ENCODE measurements around the gene LITAF.
"Not testable (repeated sequence)": the region's sequence is repeated elsewhere in the genome, so short reads cannot be mapped to it uniquely, and the experiment has no call there.

LITAF gene

GRCh38 chr16:11515540-11516430 is 70.9 kb downstream of the LITAF start:
- DNase-seq: no peak

GRCh38 chr16:11514283-11514682 is 72.4 kb downstream of the LITAF start:
- no peak for DNase-seq

DNA sequence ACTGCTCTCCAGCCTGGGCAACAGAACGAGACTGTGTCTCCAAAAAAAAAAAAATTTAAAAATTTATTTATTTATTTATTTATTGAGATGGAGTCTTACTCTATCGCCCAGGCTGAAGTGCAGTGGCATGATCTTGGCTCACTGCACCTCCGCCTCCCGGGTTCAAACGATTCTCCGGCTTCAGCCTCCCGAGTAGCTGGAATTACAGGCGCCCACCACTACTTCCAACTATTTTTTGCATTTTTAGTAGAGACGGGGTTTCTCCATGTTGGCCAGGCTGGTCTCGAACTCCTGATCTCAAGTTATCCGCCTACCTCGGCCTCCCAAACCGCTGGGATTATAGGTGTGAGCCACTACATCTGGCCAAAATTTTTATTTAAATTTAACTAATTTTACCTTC is 73.4 kb downstream of the LITAF start:
- not testable (repeated sequence) for DNase-seq

- no peak for DNase-seq
Measured at GRCh38 chr16:11511801-11512200, 74.9 kb downstream of the LITAF start.

DNA sequence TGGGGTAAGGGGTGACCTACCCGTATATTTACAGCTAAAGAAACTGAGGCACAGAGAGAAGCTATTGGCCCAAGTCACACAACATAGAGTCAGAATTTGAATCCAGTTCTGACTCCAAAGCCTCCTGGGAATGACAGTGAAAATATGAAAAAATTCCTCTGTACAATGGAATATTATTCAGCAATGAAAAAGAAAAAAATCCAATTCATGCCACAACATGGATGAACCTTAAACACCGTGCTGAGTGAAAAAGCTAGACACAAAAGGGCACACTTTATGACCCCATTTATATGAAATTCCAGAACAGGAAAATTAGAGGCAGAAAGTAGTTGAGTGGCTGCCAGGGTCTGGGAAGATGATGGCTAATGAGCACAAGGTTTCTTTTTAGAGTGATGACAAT is 75.4 kb downstream of the LITAF start:
- no peak for DNase-seq

GRCh38 chr16:11510178-11510973 is 76.3 kb downstream of the LITAF start:
- no peak for DNase-seq

- no peak for DNase-seq
Measured at GRCh38 chr16:11507991-11508390, 78.7 kb downstream of the LITAF start.

- DNase-seq: no peak
Measured at GRCh38 chr16:11507350-11507749, 79.4 kb downstream of the LITAF start.

GRCh38 chr16:11506741-11507305 is 79.9 kb downstream of the LITAF start:
- no peak for DNase-seq

DNA sequence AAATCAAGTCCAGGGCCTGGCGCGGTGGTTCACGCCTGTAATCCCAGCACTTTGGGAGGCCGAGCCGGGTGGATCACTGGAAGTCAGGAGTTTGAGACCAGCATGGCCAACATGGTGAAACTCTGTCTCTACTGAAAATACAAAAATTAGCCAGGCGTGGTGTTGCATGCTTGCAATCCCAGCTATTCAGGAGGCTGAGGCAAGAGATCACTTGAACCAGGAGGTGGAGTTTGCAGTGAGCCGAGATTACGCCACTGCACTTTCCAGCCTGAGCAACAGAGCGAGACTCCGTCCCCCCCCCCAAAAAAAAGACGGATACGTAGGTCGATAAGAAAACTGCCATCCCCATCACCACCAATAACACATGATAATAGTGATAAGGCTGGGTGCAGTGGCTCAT is 82.5 kb downstream of the LITAF start:
- DNase-seq: not testable (repeated sequence)

GRCh38 chr16:11503566-11503965 is 83.2 kb downstream of the LITAF start:
- no peak for DNase-seq

- no peak for DNase-seq
Measured at GRCh38 chr16:11502239-11502638, 84.5 kb downstream of the LITAF start.

GRCh38 chr16:11501632-11502031 is 85.1 kb downstream of the LITAF start:
- DNase-seq: no peak

DNA sequence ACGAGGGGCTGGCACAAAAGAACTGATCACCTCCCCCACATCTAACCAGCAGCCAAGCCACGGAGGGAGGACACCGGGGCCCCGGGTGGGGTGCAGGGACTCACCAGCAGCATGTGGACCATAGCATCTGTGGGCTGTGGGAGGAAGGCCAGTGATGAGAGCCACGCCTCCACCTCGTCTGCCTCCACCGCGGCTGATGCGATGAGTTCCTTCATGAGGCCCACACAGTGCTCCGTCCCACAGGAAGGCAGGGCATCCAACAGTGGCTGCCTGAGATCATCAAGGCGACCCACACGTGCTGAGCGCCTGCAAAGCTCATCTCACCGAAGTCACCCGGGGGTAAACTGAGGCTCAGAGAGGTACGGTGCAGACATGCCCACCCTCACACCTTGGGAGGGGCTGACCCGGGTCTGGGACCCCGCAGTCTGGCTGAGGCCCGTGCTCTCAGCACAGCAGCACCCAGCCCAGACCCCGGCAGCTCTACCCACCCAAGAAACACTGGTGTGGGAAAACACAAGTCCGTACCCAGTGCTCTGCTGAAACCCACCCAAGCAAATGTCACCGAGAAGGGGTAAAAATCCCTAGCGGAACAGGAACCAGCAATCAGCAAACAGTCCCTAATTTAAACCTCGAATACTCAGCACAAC is 85.9 kb downstream of the LITAF start:
- DNase-seq: no peak

- peak in 2 of 3 experiments; percentile 13 to 23 for DNase-seq
Measured at GRCh38 chr16:11499295-11500089, 87.2 kb downstream of the LITAF start.

DNA sequence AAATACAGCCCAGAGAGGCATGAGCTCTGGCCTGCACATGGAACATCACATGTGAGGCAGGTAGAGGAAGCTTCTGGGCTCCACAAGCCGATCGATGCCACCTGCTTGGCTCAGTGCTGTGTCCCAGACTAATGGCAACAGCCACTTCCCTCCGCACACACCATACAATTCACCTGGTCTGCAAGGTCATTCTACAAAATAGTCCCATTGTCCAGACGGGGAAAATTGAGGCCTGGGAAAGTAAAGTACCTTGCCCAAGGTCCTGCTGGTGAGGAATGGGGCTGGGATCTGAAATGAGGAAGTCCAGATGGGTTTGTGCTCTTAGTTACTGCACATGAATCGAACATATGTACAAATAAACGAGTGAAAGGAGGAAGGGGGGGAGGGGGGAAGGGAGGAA is 88.0 kb downstream of the LITAF start:
- DNase-seq: peak in 1 of 3 experiments; percentile 16

DNA sequence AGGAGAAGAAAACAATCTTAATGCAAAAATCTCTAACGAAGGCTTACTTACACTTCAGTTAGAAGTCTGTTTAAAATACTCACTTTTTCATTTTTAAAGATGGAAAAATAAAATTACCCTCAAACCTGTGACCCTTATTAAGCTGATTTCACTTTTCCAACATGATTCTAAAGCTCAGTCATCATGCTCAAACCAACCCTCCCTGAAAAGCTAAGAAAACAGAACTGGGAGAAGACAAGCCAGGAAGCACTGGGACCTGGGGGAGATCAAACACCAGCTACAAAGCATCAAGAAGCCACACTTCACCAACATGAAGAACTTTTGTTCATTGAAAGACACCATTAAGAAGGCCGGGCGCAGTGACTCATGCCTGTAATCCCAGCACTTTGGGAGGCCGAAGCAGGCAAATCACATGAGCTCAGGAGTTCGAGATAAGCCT is 88.8 kb downstream of the LITAF start:
- peak in 2 of 3 experiments; percentile 41 to 62 for DNase-seq

Measured in NCI-H1417 (cell line).